Spinal cord (tissue), 10 donors: ENCODE results near the gene GATC. TPM values are rescaled to one million over a fixed set of nuclear protein-coding genes. Genes with fewer than 3 reads are reported as not detected.
A peak's percentile ranks its signal among the peaks of the same experiment; 100 is the strongest.

Experiments
- DNase-seq, 6 donors: peaks; one replicate each; pipeline versions ENCODE4 v3.0.0 to v3.0.0-alpha.2; 2013 to 2015; ENCODE audit warnings: low spot score in 6 of 6, low read depth in 4 of 6
- H3K27ac ChIP-seq: one replicate; pipeline ENCODE4 v1.5.1; 2013; ENCODE audit warnings: low read depth, low read length, control low read depth
- H3K27me3 ChIP-seq: one replicate; pipeline ENCODE4 v1.6.1; 2013; ENCODE audit warnings: low read length; ENCODE audit not compliant: control insufficient read depth, insufficient read depth
- H3K36me3 ChIP-seq: one replicate; pipeline ENCODE4 v1.6.1; 2013; ENCODE audit warnings: low read length; ENCODE audit not compliant: control insufficient read depth, insufficient read depth
- H3K4me1 ChIP-seq: one replicate; pipeline ENCODE4 v1.6.1; 2013; ENCODE audit warnings: low read length; ENCODE audit not compliant: control insufficient read depth, insufficient read depth
- H3K4me3 ChIP-seq: one replicate; pipeline ENCODE4 v1.5.1; 2013; ENCODE audit warnings: low read depth, low read length, control low read depth
- H3K9me3 ChIP-seq: one replicate; pipeline ENCODE4 v1.6.1; 2013; ENCODE audit warnings: low read length; ENCODE audit not compliant: control insufficient read depth, insufficient read depth
- WGBS: methylation state at CpG from one replicate; pipeline ENCODE4 v1.1.5; 2013; ENCODE audit warnings: missing lambda C conversion rate; ENCODE audit not compliant: insufficient coverage; 5-methylcytosine and 5-hydroxymethylcytosine counted together
- polyA plus RNA-seq, 2 donors: library from polyadenylated mRNA; unstranded; fragments of 120-200 nt; gene quantifications; one replicate each; pipeline ENCODE4 v1.2.1, GENCODE V29; 2013; ENCODE audit not compliant: insufficient read length in 2 of 2
- total RNA-seq, 2 donors: library from RNA; depleted of rRNA in 1 of 2; stranded (reverse); fragments of 120-200 nt in 1 of 2; fragments of >200 nt in 1 of 2; gene quantifications; one replicate each; pipeline versions ENCODE4 v1.2.3 to v1.2.4, GENCODE V29; 2013 to 2014
- donor health status: healthy.

The GATC gene
- total and polyA plus RNA-seq, 4 donors = 22.7 to 39.1 (median 35.8) TPM

DNA sequence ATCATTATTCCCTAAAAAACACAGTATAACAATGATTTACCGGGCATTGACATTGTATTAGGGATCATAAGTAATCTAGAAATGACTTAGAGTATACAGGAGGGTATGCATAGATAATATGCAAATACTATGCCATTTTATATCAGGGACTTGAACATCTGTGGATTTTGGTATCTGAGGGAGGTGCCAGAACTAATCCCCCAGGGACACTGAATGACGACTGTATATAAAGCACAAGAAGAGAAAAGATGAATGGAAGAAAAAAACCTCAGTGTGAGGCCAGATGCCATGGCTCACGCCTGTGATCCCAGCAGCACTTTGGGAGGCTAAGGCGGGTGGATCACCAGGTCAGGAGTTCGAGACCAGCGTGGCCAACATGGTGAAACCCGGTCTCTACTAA is 33.8 kb upstream of the GATC start:
- 63% methylated on average over 2 of the region's 7 CpGs for WGBS
- Histone ChIP-seq H3K9me3 (no peaks in the 10 kb centered on the region), H3K4me1 (peaks cover 7% of the 10 kb centered on the region), H3K27ac (no peak overlapping the region), H3K27me3 (no peaks in the 10 kb centered on the region), H3K4me3 (no peak overlapping the region), H3K36me3 (no peaks in the 10 kb centered on the region)
- no peak for DNase-seq

GRCh38 chr12:120413901-120414695 is 32.1 kb upstream of the GATC start:
- peak overlapping the region; percentile 8 for H3K27ac ChIP-seq
- DNase-seq = peak in 4 of 6 donors; percentile 61 to 89 (median 80)
- WGBS = 39% methylated on average over 8 of the region's 13 CpGs

GRCh38 chr12:120416490-120417216 is 29.6 kb upstream of the GATC start:
- no peaks in the 10 kb centered on the region for H3K27me3 ChIP-seq
- H3K36me3 ChIP-seq = no peaks in the 10 kb centered on the region
- H3K4me3 ChIP-seq = no peak overlapping the region
- no peak overlapping the region for H3K27ac ChIP-seq
- H3K4me1 ChIP-seq = peaks cover 7% of the 10 kb centered on the region
- H3K9me3 ChIP-seq = no peaks in the 10 kb centered on the region
- no peak for DNase-seq
- 33% methylated on average over 4 of the region's 7 CpGs for WGBS

More at GRCh38 chr12:120413901-120414695, 32.1 kb upstream of the GATC start:
- Histone ChIP-seq H3K9me3 (no peaks in the 10 kb centered on the region), H3K4me1 (peaks cover 7% of the 10 kb centered on the region), H3K36me3 (no peaks in the 10 kb centered on the region), H3K4me3 (no peak overlapping the region), H3K27me3 (no peaks in the 10 kb centered on the region)

- WGBS = 83% methylated on average over 4 of the region's 4 CpGs
- Histone ChIP-seq H3K36me3 (no peaks in the 10 kb centered on the region), H3K4me3 (no peak overlapping the region), H3K9me3 (no peaks in the 10 kb centered on the region), H3K4me1 (peaks cover 7% of the 10 kb centered on the region), H3K27ac (no peak overlapping the region), H3K27me3 (no peaks in the 10 kb centered on the region)
- DNase-seq = no peak
Observed at GRCh38 chr12:120417917-120418580, 28.2 kb upstream of the GATC start.

- WGBS = 90% methylated on average over 3 of the region's 4 CpGs
Observed at GRCh38 chr12:120421701-120422100, 24.5 kb upstream of the GATC start.

GRCh38 chr12:120422892-120423456 is 23.3 kb upstream of the GATC start:
- no peak for DNase-seq
- Histone ChIP-seq H3K36me3 (no peaks in the 10 kb centered on the region), H3K27ac (no peak overlapping the region), H3K27me3 (no peaks in the 10 kb centered on the region), H3K9me3 (no peaks in the 10 kb centered on the region), H3K4me3 (no peak overlapping the region), H3K4me1 (no peaks in the 10 kb centered on the region)
- 94% methylated on average over 3 of the region's 7 CpGs for WGBS

More at GRCh38 chr12:120421701-120422100, 24.5 kb upstream of the GATC start:
- no peaks in the 10 kb centered on the region for H3K36me3 ChIP-seq
- H3K27ac ChIP-seq = no peak overlapping the region
- no peaks in the 10 kb centered on the region for H3K9me3 ChIP-seq
- no peak for DNase-seq
- no peaks in the 10 kb centered on the region for H3K4me1 ChIP-seq
- no peak overlapping the region for H3K4me3 ChIP-seq
- H3K27me3 ChIP-seq = no peaks in the 10 kb centered on the region

- Histone ChIP-seq H3K9me3 (no peaks in the 10 kb centered on the region), H3K4me1 (peaks cover 4% of the 10 kb centered on the region), H3K27ac (no peak overlapping the region), H3K4me3 (no peak overlapping the region), H3K27me3 (no peaks in the 10 kb centered on the region), H3K36me3 (no peaks in the 10 kb centered on the region)
- 100% methylated on average over 1 of the region's 3 CpGs for WGBS
- no peak for DNase-seq
Observed at GRCh38 chr12:120425797-120426196, 20.4 kb upstream of the GATC start.

DNA sequence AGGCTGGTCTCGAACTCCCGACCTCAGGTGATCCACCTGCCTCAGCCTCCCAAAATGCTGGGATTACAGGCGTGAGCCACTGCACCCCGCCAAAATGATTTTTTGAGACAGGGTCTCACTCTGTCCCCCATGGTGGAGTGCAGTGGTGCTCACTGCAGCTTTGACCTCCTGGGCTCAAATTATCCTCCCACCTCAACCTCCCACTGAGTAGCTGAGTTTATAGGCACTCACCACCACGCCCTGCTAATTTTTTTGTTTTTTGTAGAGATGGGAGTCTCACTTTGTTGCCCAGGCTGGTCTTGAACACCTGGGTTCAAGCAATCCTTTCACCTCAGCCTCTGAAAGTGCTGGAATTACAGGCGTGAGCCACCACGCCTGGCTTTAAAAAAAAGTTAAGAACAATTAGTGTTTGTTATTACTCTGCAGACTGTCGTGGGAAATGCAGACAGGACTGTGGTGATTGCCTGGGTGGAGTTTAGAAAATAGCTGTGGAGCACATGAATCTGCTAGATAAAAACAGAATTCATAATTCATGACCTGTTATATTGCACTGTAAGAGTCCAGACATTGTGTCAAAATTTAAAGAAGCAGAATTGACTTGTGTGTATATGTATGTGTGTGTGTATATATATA is 17.5 kb upstream of the GATC start:
- no peaks in the 10 kb centered on the region for H3K36me3 ChIP-seq
- DNase-seq = no peak
- no peak overlapping the region for H3K4me3 ChIP-seq
- 73% methylated on average over 3 of the region's 8 CpGs for WGBS
- no peaks in the 10 kb centered on the region for H3K9me3 ChIP-seq
- H3K27ac ChIP-seq = no peak overlapping the region
- no peaks in the 10 kb centered on the region for H3K27me3 ChIP-seq
- H3K4me1 ChIP-seq = peaks cover 4% of the 10 kb centered on the region

- peaks cover 4% of the 10 kb centered on the region for H3K4me1 ChIP-seq
- H3K36me3 ChIP-seq = no peaks in the 10 kb centered on the region
- WGBS = 66% methylated on average over 7 of the region's 7 CpGs
- H3K27me3 ChIP-seq = no peaks in the 10 kb centered on the region
- no peaks in the 10 kb centered on the region for H3K9me3 ChIP-seq
- no peak for DNase-seq
- H3K4me3 ChIP-seq = no peak overlapping the region
- H3K27ac ChIP-seq = no peak overlapping the region
Observed at GRCh38 chr12:120429368-120429767, 16.9 kb upstream of the GATC start.
